Mesendoderm (in vitro differentiated cells): Measurements from ENCODE around the gene DNAI1.
A peak's percentile ranks its signal among the peaks of the same experiment; 100 is the strongest.

Experiments
- DNase-seq: peaks from one replicate; pipeline ENCODE4 v3.0.0; 2013
- H2AK5ac ChIP-seq: 2 replicates; pipeline ENCODE4 v1.6.1; 2013; ENCODE audit warnings: low read length, inconsistent platforms
- H2BK120ac ChIP-seq: 2 replicates; pipeline ENCODE4 v1.6.1; 2013; ENCODE audit warnings: low read depth, mild to moderate bottlenecking, low read length, moderate library complexity, mixed read lengths
- H2BK15ac ChIP-seq: replicated peaks from 2 replicates; pipeline ENCODE4 v1.6.1; 2013; ENCODE audit warnings: low read depth, mild to moderate bottlenecking, moderate library complexity
- H2BK5ac ChIP-seq: 2 replicates; pipeline ENCODE4 v1.6.1; 2013; ENCODE audit warnings: low read length, inconsistent platforms
- H3K18ac ChIP-seq: 2 replicates; pipeline ENCODE4 v1.6.1; 2013; ENCODE audit warnings: mild to moderate bottlenecking, low read length, mixed read lengths
- H3K23ac ChIP-seq: one replicate; pipeline ENCODE4 v1.6.1; 2013; ENCODE audit warnings: low read length
- H3K27ac ChIP-seq: 2 replicates; pipeline ENCODE4 v1.5.1; 2013; ENCODE audit warnings: low read depth, mild to moderate bottlenecking, inconsistent platforms, low read length, moderate library complexity
- H3K27me3 ChIP-seq: 2 replicates; pipeline ENCODE4 v1.6.1; 2013; ENCODE audit warnings: low read length, control low read depth, mild to moderate bottlenecking, inconsistent platforms; ENCODE audit not compliant: insufficient read depth, poor library complexity
- H3K36me3 ChIP-seq: 2 replicates; pipeline ENCODE4 v1.6.1; 2013; ENCODE audit warnings: low read length, inconsistent platforms; ENCODE audit not compliant: control insufficient read depth, insufficient read depth
- H3K4ac ChIP-seq: one replicate; pipeline ENCODE4 v1.6.1; 2013; ENCODE audit warnings: low read depth, mild to moderate bottlenecking, low read length, moderate library complexity
- H3K4me1 ChIP-seq: 2 replicates; pipeline ENCODE4 v1.6.1; 2013; ENCODE audit warnings: low read depth, low read length, inconsistent platforms; ENCODE audit not compliant: control insufficient read depth
- H3K4me2 ChIP-seq: 2 replicates; pipeline ENCODE4 v1.6.1; 2013; ENCODE audit warnings: low read length
- H3K4me3 ChIP-seq: 2 replicates; pipeline ENCODE4 v1.5.1; 2013; ENCODE audit warnings: mild to moderate bottlenecking, low read length
- H3K56ac ChIP-seq: one replicate; pipeline ENCODE4 v1.6.1; 2013; ENCODE audit warnings: low read length
- H3K79me1 ChIP-seq: 2 replicates; pipeline ENCODE4 v1.6.1; 2013; ENCODE audit warnings: low read length, inconsistent platforms
- H3K79me2 ChIP-seq: 2 replicates; pipeline ENCODE4 v1.6.1; 2013; ENCODE audit warnings: mild to moderate bottlenecking, low read length; ENCODE audit not compliant: control insufficient read depth, insufficient read depth
- H3K9ac ChIP-seq: 2 replicates; pipeline ENCODE4 v1.6.1; 2013; ENCODE audit warnings: low read length, inconsistent platforms
- H4K5ac ChIP-seq: one replicate; pipeline ENCODE4 v1.6.1; 2013; ENCODE audit warnings: low read length
- H4K8ac ChIP-seq: one replicate; pipeline ENCODE4 v1.6.1; 2013; ENCODE audit warnings: low read depth, mild to moderate bottlenecking, control low read depth, low read length, moderate library complexity
- WGBS: extraction: QIAGEN DNeasy Blood & Tissue Kit; methylation state at CpG from one replicate; pipeline ENCODE4 v1.1.7; 2013; ENCODE audit warnings: low lambda C conversion rate, missing lambda C conversion rate; ENCODE audit not compliant: insufficient coverage; ENCODE audit errors: extremely low coverage; 5-methylcytosine and 5-hydroxymethylcytosine counted together

Gene DNAI1

DNA sequence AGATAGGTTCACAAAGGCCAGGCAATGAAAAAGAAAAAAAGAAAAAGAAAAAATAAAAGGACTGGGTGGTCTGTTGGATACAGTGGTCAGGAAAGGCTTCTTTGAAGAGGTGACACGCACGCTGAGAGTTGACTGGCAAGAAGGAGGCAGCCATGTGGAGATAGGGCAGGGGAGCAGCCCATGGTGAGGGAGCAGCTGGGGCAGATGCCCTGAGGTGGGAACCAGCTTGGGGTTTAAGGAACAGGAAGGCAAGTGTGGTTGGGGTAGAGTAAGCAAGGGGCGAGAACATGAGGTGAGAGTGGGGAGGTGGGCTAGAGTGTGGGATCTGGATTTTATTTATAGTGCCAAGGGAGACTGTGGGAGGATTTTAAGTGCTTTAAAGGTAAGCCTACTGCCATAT lies 57.4 kb downstream of the DNAI1 start:
- no peak overlapping the region for H3K56ac ChIP-seq
- H3K36me3 ChIP-seq: no peaks in the 10 kb centered on the region
- H3K79me2 ChIP-seq: no peaks in the 10 kb centered on the region
- no peaks in the 10 kb centered on the region for H3K27me3 ChIP-seq
- H2BK5ac ChIP-seq: no peak overlapping the region
- H3K4me3 ChIP-seq: no peak overlapping the region
- no peak overlapping the region for H3K9ac ChIP-seq
- H2BK15ac ChIP-seq: no peak overlapping the region
- no peak for DNase-seq
- no peak overlapping the region for H4K5ac ChIP-seq
- no CpG with 5 or more reads among the region's 3 CpGs for WGBS
- no peak overlapping the region for H2AK5ac ChIP-seq
- no peak overlapping the region for H3K18ac ChIP-seq
- peaks cover 14% of the 10 kb centered on the region for H3K4me1 ChIP-seq
- H3K79me1 ChIP-seq: no peaks in the 10 kb centered on the region
- no peak overlapping the region for H3K27ac ChIP-seq
- no peak overlapping the region for H3K4me2 ChIP-seq
- no peak overlapping the region for H4K8ac ChIP-seq
- no peak overlapping the region for H2BK120ac ChIP-seq
- H3K23ac ChIP-seq: no peak overlapping the region
- no peak overlapping the region for H3K4ac ChIP-seq

DNA sequence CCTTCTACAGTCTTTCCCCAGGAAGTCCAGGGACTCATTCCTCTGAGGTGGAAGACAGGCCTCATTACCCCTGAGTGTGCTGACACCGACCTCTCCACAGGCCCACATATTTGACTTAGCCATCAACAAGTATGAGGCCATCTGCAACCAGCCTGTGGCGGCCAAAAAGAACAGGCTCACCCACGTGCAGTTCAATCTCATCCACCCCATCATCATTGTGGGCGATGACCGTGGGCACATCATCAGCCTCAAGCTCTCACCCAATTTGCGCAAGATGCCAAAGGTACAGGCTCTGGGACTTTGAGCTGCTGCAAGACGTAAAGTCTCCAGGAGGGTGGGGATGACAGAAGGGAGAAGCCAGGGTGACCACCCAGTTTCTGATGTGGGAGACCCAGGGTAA lies 58.6 kb downstream of the DNAI1 start:
- H3K23ac ChIP-seq: no peak overlapping the region
- H3K36me3 ChIP-seq: no peaks in the 10 kb centered on the region
- DNase-seq: no peak
- no peak overlapping the region for H4K8ac ChIP-seq
- no peaks in the 10 kb centered on the region for H3K79me2 ChIP-seq
- H3K4me1 ChIP-seq: peaks cover 14% of the 10 kb centered on the region
- no peak overlapping the region for H3K4me3 ChIP-seq
- no peak overlapping the region for H3K56ac ChIP-seq
- no peak overlapping the region for H2BK15ac ChIP-seq
- H4K5ac ChIP-seq: no peak overlapping the region
- no peak overlapping the region for H3K4ac ChIP-seq
- H2BK120ac ChIP-seq: no peak overlapping the region
- no peak overlapping the region for H3K4me2 ChIP-seq
- no peak overlapping the region for H2AK5ac ChIP-seq
- H3K27me3 ChIP-seq: no peaks in the 10 kb centered on the region
- WGBS: no CpG with 5 or more reads among the region's 7 CpGs
- no peak overlapping the region for H3K9ac ChIP-seq
- no peak overlapping the region for H3K27ac ChIP-seq
- no peak overlapping the region for H3K18ac ChIP-seq
- H3K79me1 ChIP-seq: no peaks in the 10 kb centered on the region
- no peak overlapping the region for H2BK5ac ChIP-seq

DNA sequence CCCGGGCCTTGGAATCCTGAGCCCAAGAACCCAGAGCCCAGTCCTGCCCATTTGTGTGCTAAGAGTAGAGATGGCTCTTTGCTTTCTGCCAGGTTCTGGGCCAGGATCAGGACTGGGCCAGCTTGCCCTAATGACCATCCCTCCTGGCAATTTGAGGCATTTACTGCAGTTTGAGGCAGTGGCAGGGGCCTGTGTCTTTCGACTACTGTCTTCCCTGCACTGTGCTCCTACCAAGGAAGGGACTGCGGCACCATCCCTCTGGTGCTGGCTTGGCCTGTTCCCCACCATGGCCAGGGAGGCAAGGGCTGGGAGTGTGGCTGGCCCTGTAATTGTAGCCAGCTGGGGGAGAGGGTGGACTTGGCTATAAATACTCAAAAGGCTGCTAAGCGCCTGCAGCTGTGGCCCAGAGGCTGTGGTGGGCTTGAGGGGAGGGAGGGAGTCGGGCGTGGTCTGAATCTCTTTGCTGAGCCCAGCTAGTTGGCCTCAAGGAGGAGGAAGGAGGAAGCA lies 59.6 kb downstream of the DNAI1 start:
- no peak overlapping the region for H3K4me2 ChIP-seq
- H3K79me1 ChIP-seq: no peaks in the 10 kb centered on the region
- H3K56ac ChIP-seq: no peak overlapping the region
- no peak overlapping the region for H3K4me3 ChIP-seq
- H3K4me1 ChIP-seq: peaks cover 10% of the 10 kb centered on the region
- H2BK15ac ChIP-seq: no peak overlapping the region
- no peaks in the 10 kb centered on the region for H3K36me3 ChIP-seq
- H4K8ac ChIP-seq: no peak overlapping the region
- H3K23ac ChIP-seq: peak overlapping the region; percentile 45
- no peak overlapping the region for H4K5ac ChIP-seq
- H3K9ac ChIP-seq: no peak overlapping the region
- H3K27ac ChIP-seq: no peak overlapping the region
- DNase-seq: no peak
- H3K18ac ChIP-seq: no peak overlapping the region
- no CpG with 5 or more reads among the region's 6 CpGs for WGBS
- H2BK5ac ChIP-seq: no peak overlapping the region
- no peaks in the 10 kb centered on the region for H3K79me2 ChIP-seq
- no peak overlapping the region for H3K4ac ChIP-seq
- H2BK120ac ChIP-seq: no peak overlapping the region
- no peak overlapping the region for H2AK5ac ChIP-seq
- no peaks in the 10 kb centered on the region for H3K27me3 ChIP-seq

DNA sequence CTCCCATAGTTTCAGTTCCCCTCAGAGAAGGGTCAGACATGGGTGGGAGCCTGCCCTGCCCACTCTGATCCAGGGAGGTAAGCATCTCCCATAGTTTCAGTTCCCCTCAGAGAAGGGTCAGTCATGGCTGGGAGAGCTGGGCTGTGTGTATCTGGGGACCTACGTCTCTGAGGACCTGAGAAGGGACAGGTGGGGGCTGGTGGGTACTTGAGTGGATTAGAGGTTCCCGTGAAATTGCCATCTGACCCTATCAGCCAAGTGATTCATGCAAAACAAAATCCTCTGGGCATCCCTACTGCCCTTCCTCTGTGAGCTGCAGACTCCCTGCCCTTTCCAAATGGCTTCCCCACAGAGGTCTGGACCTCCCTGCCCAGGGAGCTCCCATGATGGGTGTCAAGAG lies 60.3 kb downstream of the DNAI1 start:
- no peak for DNase-seq
- no peak overlapping the region for H3K4me3 ChIP-seq
- no peaks in the 10 kb centered on the region for H3K36me3 ChIP-seq
- H3K79me1 ChIP-seq: no peaks in the 10 kb centered on the region
- H3K18ac ChIP-seq: no peak overlapping the region
- no CpG with 5 or more reads among the region's 2 CpGs for WGBS
- H3K23ac ChIP-seq: no peak overlapping the region
- no peak overlapping the region for H2AK5ac ChIP-seq
- no peak overlapping the region for H2BK5ac ChIP-seq
- no peak overlapping the region for H3K9ac ChIP-seq
- no peak overlapping the region for H4K8ac ChIP-seq
- H4K5ac ChIP-seq: no peak overlapping the region
- H3K4me1 ChIP-seq: peaks cover 9% of the 10 kb centered on the region
- no peaks in the 10 kb centered on the region for H3K27me3 ChIP-seq
- no peak overlapping the region for H3K27ac ChIP-seq
- no peaks in the 10 kb centered on the region for H3K79me2 ChIP-seq
- no peak overlapping the region for H3K4ac ChIP-seq
- H3K56ac ChIP-seq: no peak overlapping the region
- H2BK120ac ChIP-seq: no peak overlapping the region
- H3K4me2 ChIP-seq: no peak overlapping the region
- H2BK15ac ChIP-seq: no peak overlapping the region

DNA sequence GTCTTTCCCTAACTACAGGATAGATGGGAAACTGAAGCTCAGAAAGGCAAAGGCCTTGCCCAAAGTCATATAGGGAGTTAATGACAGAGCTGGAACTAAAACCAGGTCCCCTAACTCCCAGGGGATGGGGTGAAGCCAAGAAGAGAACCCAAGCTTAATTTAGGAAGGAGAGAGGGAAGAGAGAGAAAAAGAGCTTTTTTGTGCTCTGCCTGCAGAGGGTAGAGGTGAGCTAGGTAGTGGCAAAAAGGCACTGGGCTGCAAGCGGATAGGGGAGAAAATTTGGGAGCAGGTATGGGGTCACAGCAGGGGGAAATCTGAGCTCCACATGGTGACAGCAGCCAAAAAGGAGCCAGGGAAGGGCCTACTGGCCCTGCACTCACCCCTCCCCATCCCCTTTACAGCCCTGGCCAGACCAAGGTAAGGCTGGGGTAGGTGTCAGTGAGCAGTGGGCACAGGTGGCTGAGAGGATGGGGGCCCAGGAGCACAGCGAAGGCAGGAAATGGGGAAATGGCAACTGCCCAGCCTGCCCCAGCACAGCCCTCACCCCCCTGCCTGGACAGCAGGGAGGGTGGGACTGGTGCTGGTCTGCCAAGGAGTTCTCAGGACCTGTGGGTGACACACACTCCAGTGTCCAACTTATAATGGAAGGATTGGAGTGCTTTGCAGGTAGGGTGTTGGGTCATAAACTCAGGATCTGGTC lies 60.9 kb downstream of the DNAI1 start:
- no peak overlapping the region for H3K4me3 ChIP-seq
- no peak overlapping the region for H3K56ac ChIP-seq
- H4K8ac ChIP-seq: no peak overlapping the region
- DNase-seq: no peak
- H2BK120ac ChIP-seq: no peak overlapping the region
- H3K27ac ChIP-seq: no peak overlapping the region
- no peak overlapping the region for H2AK5ac ChIP-seq
- H4K5ac ChIP-seq: no peak overlapping the region
- no peaks in the 10 kb centered on the region for H3K36me3 ChIP-seq
- H3K9ac ChIP-seq: no peak overlapping the region
- no peak overlapping the region for H2BK15ac ChIP-seq
- no peaks in the 10 kb centered on the region for H3K79me2 ChIP-seq
- H3K23ac ChIP-seq: no peak overlapping the region
- H3K27me3 ChIP-seq: no peaks in the 10 kb centered on the region
- no CpG with 5 or more reads among the region's 2 CpGs for WGBS
- H3K4me1 ChIP-seq: peaks cover 8% of the 10 kb centered on the region
- H3K4me2 ChIP-seq: no peak overlapping the region
- H2BK5ac ChIP-seq: no peak overlapping the region
- H3K4ac ChIP-seq: no peak overlapping the region
- H3K79me1 ChIP-seq: no peaks in the 10 kb centered on the region
- H3K18ac ChIP-seq: no peak overlapping the region

DNA sequence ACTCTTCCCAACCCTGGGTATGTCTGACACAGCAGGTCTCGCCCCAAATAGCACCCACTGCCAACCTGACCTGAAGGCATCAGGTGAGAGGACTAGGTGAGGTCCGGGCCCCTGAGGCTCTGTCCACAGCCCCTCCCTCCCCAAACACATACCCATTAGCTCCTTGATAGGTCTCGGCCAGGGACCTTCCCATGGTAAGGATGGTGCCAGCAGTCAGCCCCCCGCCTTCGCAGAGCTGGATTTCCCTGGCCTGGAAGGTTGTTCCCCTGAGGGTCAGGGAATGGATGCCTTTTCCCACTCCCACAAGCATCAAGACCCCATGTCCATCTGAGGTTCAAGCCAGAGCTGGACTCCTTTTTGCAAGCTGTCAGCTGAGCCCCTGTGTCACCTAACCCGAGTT lies 61.5 kb downstream of the DNAI1 start:
- no peaks in the 10 kb centered on the region for H3K36me3 ChIP-seq
- no peaks in the 10 kb centered on the region for H3K79me2 ChIP-seq
- no peak overlapping the region for H3K4me3 ChIP-seq
- H3K23ac ChIP-seq: no peak overlapping the region
- peaks cover 8% of the 10 kb centered on the region for H3K4me1 ChIP-seq
- no peaks in the 10 kb centered on the region for H3K79me1 ChIP-seq
- no peak overlapping the region for H3K4ac ChIP-seq
- WGBS: no CpG with 5 or more reads among the region's 6 CpGs
- H2BK5ac ChIP-seq: no peak overlapping the region
- no peak overlapping the region for H3K27ac ChIP-seq
- no peak overlapping the region for H2BK15ac ChIP-seq
- no peaks in the 10 kb centered on the region for H3K27me3 ChIP-seq
- H4K5ac ChIP-seq: no peak overlapping the region
- H3K9ac ChIP-seq: no peak overlapping the region
- DNase-seq: no peak
- no peak overlapping the region for H2BK120ac ChIP-seq
- H2AK5ac ChIP-seq: no peak overlapping the region
- H3K4me2 ChIP-seq: no peak overlapping the region
- no peak overlapping the region for H3K18ac ChIP-seq
- H4K8ac ChIP-seq: no peak overlapping the region
- no peak overlapping the region for H3K56ac ChIP-seq
